ENCODE measurements around the gene SLC8A2. TPM values are rescaled to one million over a fixed set of nuclear protein-coding genes. Genes with fewer than 3 reads are reported as not detected.

SLC8A2 gene
- total RNA-seq, 1 experiment from 2014 or later: not detected

GRCh38 chr19:47510516-47511127, 38.9 kb upstream of the SLC8A2 start:
- H3K27ac ChIP-seq: no peak overlapping the region
- H3K4me1 ChIP-seq (replicated peaks): peaks cover 11% of the 10 kb centered on the region
- H3K4me3 ChIP-seq: no peak overlapping the region
- H3K9me3 ChIP-seq (replicated peaks): no peaks in the 10 kb centered on the region
- DNase-seq (ENCODE audit: low read depth in 1 of 2, low spot score in 2 of 2): no peak
- H3K27me3 ChIP-seq (replicated peaks): no peaks in the 10 kb centered on the region
- peaks cover 7% of the 10 kb centered on the region; the same call in 1 of the 2 replicates for H3K36me3 ChIP-seq

GRCh38 chr19:47509973-47510372, 38.3 kb upstream of the SLC8A2 start:
- H3K27me3 ChIP-seq (replicated peaks): no peaks in the 10 kb centered on the region
- peaks cover 7% of the 10 kb centered on the region; the same call in 1 of the 2 replicates for H3K36me3 ChIP-seq
- H3K9me3 ChIP-seq (replicated peaks): no peaks in the 10 kb centered on the region
- peaks cover 11% of the 10 kb centered on the region for H3K4me1 ChIP-seq (replicated peaks)
- H3K4me3 ChIP-seq: no peak overlapping the region
- no peak for DNase-seq (ENCODE audit: low read depth in 1 of 2, low spot score in 2 of 2)
- H3K27ac ChIP-seq: no peak overlapping the region

GRCh38 chr19:47509170-47509847, 37.6 kb upstream of the SLC8A2 start:
- H3K4me3 ChIP-seq: no peak overlapping the region
- no peaks in the 10 kb centered on the region for H3K9me3 ChIP-seq (replicated peaks)
- H3K27ac ChIP-seq: no peak overlapping the region
- H3K36me3 ChIP-seq: peaks cover 3% of the 10 kb centered on the region; the same call in 1 of the 2 replicates
- no peaks in the 10 kb centered on the region for H3K27me3 ChIP-seq (replicated peaks)
- H3K4me1 ChIP-seq (replicated peaks): peaks cover 11% of the 10 kb centered on the region
- DNase-seq (ENCODE audit: low read depth in 1 of 2, low spot score in 2 of 2): no peak

GRCh38 chr19:47508721-47509120, 37.0 kb upstream of the SLC8A2 start:
- H3K9me3 ChIP-seq (replicated peaks): no peaks in the 10 kb centered on the region
- no peak for DNase-seq (ENCODE audit: low read depth in 1 of 2, low spot score in 2 of 2)
- no peak overlapping the region for H3K4me3 ChIP-seq
- no peaks in the 10 kb centered on the region for H3K27me3 ChIP-seq (replicated peaks)
- H3K27ac ChIP-seq: no peak overlapping the region
- H3K4me1 ChIP-seq (replicated peaks): peaks cover 11% of the 10 kb centered on the region
- H3K36me3 ChIP-seq: peaks cover 6% of the 10 kb centered on the region

DNA sequence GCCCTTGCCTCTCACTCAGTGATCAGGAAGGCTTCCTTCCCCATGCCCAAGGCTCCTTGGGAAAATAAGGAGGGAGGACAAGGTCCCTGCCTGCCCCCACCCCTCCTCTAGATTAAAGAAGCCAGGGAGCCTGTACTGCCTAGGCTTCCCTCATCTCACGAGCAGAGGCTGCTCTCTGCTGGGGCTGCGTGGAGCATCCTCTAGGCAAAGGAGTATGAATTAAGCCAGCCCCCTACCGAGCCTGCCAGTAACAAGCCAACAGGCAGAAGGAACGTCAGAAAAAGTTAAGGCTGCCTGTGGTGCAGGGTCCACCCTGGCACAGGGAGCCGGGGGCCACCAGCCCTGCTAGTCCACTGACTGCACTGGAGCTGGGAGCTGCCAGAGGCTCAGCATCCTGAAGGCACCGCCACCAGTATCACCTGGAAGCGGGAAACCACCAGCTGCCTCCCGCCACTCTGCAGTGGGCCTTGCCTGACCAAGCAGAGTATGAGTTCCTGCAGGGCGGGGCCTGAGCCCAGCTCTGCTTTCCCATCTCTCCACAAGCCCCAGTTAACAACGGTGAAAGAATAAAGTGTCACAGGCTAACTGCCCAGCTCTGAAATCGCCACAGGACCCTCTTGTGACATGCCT, 36.3 kb upstream of the SLC8A2 start:
- H3K27ac ChIP-seq: no peak overlapping the region
- H3K4me3 ChIP-seq: no peak overlapping the region
- H3K27me3 ChIP-seq (replicated peaks): no peaks in the 10 kb centered on the region
- H3K9me3 ChIP-seq (replicated peaks): no peaks in the 10 kb centered on the region
- peaks cover 6% of the 10 kb centered on the region; the same call in 1 of the 2 replicates for H3K4me1 ChIP-seq (replicated peaks)
- H3K36me3 ChIP-seq: peaks cover 9% of the 10 kb centered on the region
- DNase-seq (ENCODE audit: low read depth in 1 of 2, low spot score in 2 of 2): no peak

DNA sequence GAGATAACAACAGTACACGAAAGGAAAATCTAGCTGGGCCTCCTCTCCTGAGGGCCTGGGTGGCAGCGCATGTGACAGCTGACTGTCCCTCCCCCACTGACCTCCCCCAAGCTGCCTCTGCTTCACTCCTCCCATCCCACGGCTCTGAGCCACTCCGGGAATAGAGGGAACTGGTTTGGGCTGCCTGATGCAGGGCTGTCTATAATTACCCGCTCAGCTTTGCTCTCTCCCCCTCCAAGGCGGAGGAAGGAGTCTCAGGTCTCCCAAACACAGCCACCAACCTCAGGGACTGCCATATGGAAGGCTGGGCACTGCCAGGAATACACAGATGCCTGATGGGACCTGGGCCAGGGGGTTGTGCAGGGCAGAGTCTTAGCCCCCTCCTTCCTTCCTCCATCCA, 35.3 kb upstream of the SLC8A2 start:
- H3K27ac ChIP-seq: no peak overlapping the region
- H3K9me3 ChIP-seq (replicated peaks): no peaks in the 10 kb centered on the region
- H3K4me3 ChIP-seq: no peak overlapping the region
- peaks cover 16% of the 10 kb centered on the region for H3K36me3 ChIP-seq
- no peaks in the 10 kb centered on the region for H3K27me3 ChIP-seq (replicated peaks)
- H3K4me1 ChIP-seq (replicated peaks): no peaks in the 10 kb centered on the region
- no peak for DNase-seq (ENCODE audit: low read depth in 1 of 2, low spot score in 2 of 2)

- Histone ChIP-seq H3K36me3 (peaks cover 20% of the 10 kb centered on the region), H3K4me1 (replicated peaks) (no peaks in the 10 kb centered on the region), H3K9me3 (replicated peaks) (no peaks in the 10 kb centered on the region), H3K27me3 (replicated peaks) (no peaks in the 10 kb centered on the region), H3K27ac (no peak overlapping the region), H3K4me3 (no peak overlapping the region)
- no peak for DNase-seq (ENCODE audit: low read depth in 1 of 2, low spot score in 2 of 2)
These were observed 34.8 kb upstream of the SLC8A2 start for GRCh38 chr19:47506459-47506858.

DNA sequence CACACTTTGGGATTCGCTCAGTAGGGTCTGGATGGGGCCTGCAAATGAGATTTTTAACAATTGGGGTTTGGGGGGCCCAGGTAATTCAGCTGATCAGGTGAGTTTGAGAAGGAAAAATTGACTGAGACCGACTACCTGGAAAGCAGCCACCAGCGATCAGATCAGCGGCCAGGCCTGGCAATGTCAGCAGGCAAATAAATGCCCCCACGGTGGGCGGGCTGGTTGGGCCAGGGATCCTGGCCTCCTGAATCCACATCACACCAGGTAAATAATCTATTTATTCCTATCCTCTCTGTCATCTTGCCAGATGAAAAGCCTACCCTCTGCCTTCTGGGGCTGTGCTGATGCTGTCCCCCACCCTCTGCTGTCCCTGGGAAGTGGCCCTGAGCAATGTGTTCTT, 33.8 kb upstream of the SLC8A2 start:
- no peak overlapping the region for H3K4me3 ChIP-seq
- no peak overlapping the region for H3K27ac ChIP-seq
- H3K36me3 ChIP-seq: peaks cover 29% of the 10 kb centered on the region
- H3K4me1 ChIP-seq (replicated peaks): no peaks in the 10 kb centered on the region
- no peaks in the 10 kb centered on the region for H3K9me3 ChIP-seq (replicated peaks)
- H3K27me3 ChIP-seq (replicated peaks): no peaks in the 10 kb centered on the region
- no peak for DNase-seq (ENCODE audit: low read depth in 1 of 2, low spot score in 2 of 2)

DNA sequence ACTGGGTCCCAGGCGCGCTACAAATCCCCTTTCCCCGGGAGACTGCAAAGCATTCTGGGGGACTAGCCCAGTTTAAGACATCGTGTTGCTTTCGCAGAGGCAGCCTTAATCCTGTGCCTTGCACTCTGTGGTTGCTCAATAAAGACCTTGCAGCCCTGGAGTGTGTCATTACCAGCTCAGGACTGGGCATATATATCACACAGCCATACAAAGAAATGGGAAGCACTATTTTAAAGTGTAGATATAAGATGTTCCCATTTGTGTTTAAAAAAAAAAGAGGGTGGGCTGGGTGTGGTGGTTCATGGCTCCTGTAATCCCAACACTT, 32.1 kb upstream of the SLC8A2 start:
- H3K27ac ChIP-seq: no peak overlapping the region
- no peaks in the 10 kb centered on the region for H3K27me3 ChIP-seq (replicated peaks)
- no peak overlapping the region for H3K4me3 ChIP-seq
- DNase-seq (ENCODE audit: low read depth in 1 of 2, low spot score in 2 of 2): no peak
- H3K9me3 ChIP-seq (replicated peaks): no peaks in the 10 kb centered on the region
- H3K4me1 ChIP-seq (replicated peaks): no peaks in the 10 kb centered on the region
- peaks cover 41% of the 10 kb centered on the region for H3K36me3 ChIP-seq

GRCh38 chr19:47503130-47503825, 31.6 kb upstream of the SLC8A2 start:
- DNase-seq (ENCODE audit: low read depth in 1 of 2, low spot score in 2 of 2): no peak
- Histone ChIP-seq H3K4me3 (no peak overlapping the region), H3K9me3 (replicated peaks) (no peaks in the 10 kb centered on the region), H3K27ac (no peak overlapping the region), H3K36me3 (peaks cover 46% of the 10 kb centered on the region), H3K27me3 (replicated peaks) (no peaks in the 10 kb centered on the region), H3K4me1 (replicated peaks) (no peaks in the 10 kb centered on the region)

GRCh38 chr19:47499863-47500830, 28.5 kb upstream of the SLC8A2 start:
- DNase-seq (ENCODE audit: low read depth in 1 of 2, low spot score in 2 of 2): no peak
- no peaks in the 10 kb centered on the region for H3K27me3 ChIP-seq (replicated peaks)
- no peak overlapping the region for H3K4me3 ChIP-seq
- no peaks in the 10 kb centered on the region for H3K9me3 ChIP-seq (replicated peaks)
- H3K27ac ChIP-seq: no peak overlapping the region
- peaks cover 70% of the 10 kb centered on the region for H3K36me3 ChIP-seq
- no peaks in the 10 kb centered on the region for H3K4me1 ChIP-seq (replicated peaks)

DNA sequence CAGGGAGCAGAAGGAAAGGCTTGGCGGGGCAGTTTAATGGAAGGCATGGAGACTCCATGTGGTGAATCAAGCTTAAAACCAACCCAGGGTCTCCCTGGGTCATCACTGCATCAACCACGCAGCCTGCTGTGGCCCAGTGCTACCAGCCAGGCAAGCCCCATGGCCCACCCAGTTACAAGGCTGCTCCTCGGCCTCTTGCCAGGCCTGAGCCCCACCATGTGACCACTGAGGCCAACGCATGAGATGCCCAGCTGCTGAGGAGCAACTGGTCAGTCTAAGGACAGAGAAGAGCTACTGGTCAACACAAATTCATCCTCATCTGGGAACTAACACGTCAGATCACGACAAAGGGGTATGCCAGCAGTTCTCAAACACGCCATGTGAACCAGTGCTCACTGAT, 27.7 kb upstream of the SLC8A2 start:
- no peak for DNase-seq (ENCODE audit: low read depth in 1 of 2, low spot score in 2 of 2)
- Histone ChIP-seq H3K4me3 (no peak overlapping the region), H3K27me3 (replicated peaks) (no peaks in the 10 kb centered on the region), H3K36me3 (peaks cover 73% of the 10 kb centered on the region), H3K27ac (no peak overlapping the region), H3K4me1 (replicated peaks) (no peaks in the 10 kb centered on the region), H3K9me3 (replicated peaks) (no peaks in the 10 kb centered on the region)

GRCh38 chr19:47498561-47498960, 26.9 kb upstream of the SLC8A2 start:
- no peak for DNase-seq (ENCODE audit: low read depth in 1 of 2, low spot score in 2 of 2)
- Histone ChIP-seq H3K9me3 (replicated peaks) (no peaks in the 10 kb centered on the region), H3K36me3 (peaks cover 69% of the 10 kb centered on the region), H3K27me3 (replicated peaks) (no peaks in the 10 kb centered on the region), H3K4me3 (no peak overlapping the region), H3K27ac (no peak overlapping the region), H3K4me1 (replicated peaks) (no peaks in the 10 kb centered on the region)
